AG04449 (cell line): ENCODE data around the gene CDHR2.

Source experiments
- CTCF ChIA-PET: fragments of 350-600 bp; formaldehyde crosslinking; extraction: SDS; loops from one replicate; lab custom pipeline; 2021; ENCODE audit warnings: antibody characterized with exemption; lab: Yijun Ruan, JAX
- POLR2A ChIA-PET: fragments of 400-600, 350-600 bp; formaldehyde crosslinking; extraction: SDS; loops from one replicate; lab custom pipeline; 2020; ENCODE audit warnings: antibody characterized with exemption, inconsistent platforms; lab: Yijun Ruan, JAX
- DNase-seq: peaks from one replicate; pipeline ENCODE4 v3.0.0-alpha.2; 2010; ENCODE audit warnings: low read depth, low spot score
- H3K4me3 ChIP-seq: 2 replicates; pipeline ENCODE4 v1.5.1; 2011; ENCODE audit warnings: low read depth, mild to moderate bottlenecking, control low read depth, low read length
- TF ChIP-seq, protein P1 (sequence below): IDR thresholded peaks from one replicate; pipeline ENCODE4 v1.5.1; 2011; ENCODE audit warnings: mild to moderate bottlenecking, moderate library complexity, low read length, control low read depth, inconsistent platforms; ENCODE audit not compliant: insufficient read depth; ENCODE audit errors: missing control alignments

CDHR2 gene

GRCh38 chr5:176533894-176534611, 15.1 kb upstream of the CDHR2 start:
- POLR2A ChIA-PET: no interaction called here
- CTCF ChIA-PET: interaction anchor here (1.1 to 1.6 kb wide), 5 partner anchors 9 to 86 kb away, joined by 3 to 7 read pairs (median 4); partner anchors contain the start of gene FAF2
- DNase-seq: no peak
- H3K4me3 ChIP-seq: no peak overlapping the region
- TF ChIP-seq, protein P1, sequence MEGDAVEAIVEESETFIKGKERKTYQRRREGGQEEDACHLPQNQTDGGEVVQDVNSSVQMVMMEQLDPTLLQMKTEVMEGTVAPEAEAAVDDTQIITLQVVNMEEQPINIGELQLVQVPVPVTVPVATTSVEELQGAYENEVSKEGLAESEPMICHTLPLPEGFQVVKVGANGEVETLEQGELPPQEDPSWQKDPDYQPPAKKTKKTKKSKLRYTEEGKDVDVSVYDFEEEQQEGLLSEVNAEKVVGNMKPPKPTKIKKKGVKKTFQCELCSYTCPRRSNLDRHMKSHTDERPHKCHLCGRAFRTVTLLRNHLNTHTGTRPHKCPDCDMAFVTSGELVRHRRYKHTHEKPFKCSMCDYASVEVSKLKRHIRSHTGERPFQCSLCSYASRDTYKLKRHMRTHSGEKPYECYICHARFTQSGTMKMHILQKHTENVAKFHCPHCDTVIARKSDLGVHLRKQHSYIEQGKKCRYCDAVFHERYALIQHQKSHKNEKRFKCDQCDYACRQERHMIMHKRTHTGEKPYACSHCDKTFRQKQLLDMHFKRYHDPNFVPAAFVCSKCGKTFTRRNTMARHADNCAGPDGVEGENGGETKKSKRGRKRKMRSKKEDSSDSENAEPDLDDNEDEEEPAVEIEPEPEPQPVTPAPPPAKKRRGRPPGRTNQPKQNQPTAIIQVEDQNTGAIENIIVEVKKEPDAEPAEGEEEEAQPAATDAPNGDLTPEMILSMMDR: no peak

GRCh38 chr5:176534640-176535039, 14.5 kb upstream of the CDHR2 start:
- ChIA-PET CTCF (interaction anchor here (1.5 kb wide), 2 partner anchors 39 to 41 kb away, joined by 3 to 4 read pairs; no protein-coding TSS in a partner anchor), POLR2A (no interaction called here)
- no peak overlapping the region; the same call in 1 of the 2 replicates for H3K4me3 ChIP-seq
- DNase-seq: no peak
- TF ChIP-seq, protein P1: no peak

- CTCF ChIA-PET: interaction anchor here (1.1 to 3.8 kb wide), 3 partner anchors 38 to 117 kb away, joined by 3 to 28 read pairs (median 4); partner anchors contain the start of gene FAF2
- TF ChIP-seq, protein P1: no peak
- H3K4me3 ChIP-seq: peak overlapping the region; percentile 87
- POLR2A ChIA-PET: no interaction called here
- DNase-seq: no peak
These were observed 14.0 kb upstream of the CDHR2 start for GRCh38 chr5:176535101-176535663.

GRCh38 chr5:176535664-176536131, 13.4 kb upstream of the CDHR2 start:
- TF ChIP-seq, protein P1: no peak
- H3K4me3 ChIP-seq: peak overlapping the region; percentile 87
- CTCF ChIA-PET: interaction anchor here (0.6 to 3.8 kb wide), 6 partner anchors 35 to 125 kb away, joined by 3 to 28 read pairs (median 4); partner anchors contain the start of gene FAF2
- POLR2A ChIA-PET: interaction anchor here (0.7 kb wide), 1 partner anchor 15 kb away, joined by 5 read pairs; no protein-coding TSS in a partner anchor
- DNase-seq: no peak

DNA sequence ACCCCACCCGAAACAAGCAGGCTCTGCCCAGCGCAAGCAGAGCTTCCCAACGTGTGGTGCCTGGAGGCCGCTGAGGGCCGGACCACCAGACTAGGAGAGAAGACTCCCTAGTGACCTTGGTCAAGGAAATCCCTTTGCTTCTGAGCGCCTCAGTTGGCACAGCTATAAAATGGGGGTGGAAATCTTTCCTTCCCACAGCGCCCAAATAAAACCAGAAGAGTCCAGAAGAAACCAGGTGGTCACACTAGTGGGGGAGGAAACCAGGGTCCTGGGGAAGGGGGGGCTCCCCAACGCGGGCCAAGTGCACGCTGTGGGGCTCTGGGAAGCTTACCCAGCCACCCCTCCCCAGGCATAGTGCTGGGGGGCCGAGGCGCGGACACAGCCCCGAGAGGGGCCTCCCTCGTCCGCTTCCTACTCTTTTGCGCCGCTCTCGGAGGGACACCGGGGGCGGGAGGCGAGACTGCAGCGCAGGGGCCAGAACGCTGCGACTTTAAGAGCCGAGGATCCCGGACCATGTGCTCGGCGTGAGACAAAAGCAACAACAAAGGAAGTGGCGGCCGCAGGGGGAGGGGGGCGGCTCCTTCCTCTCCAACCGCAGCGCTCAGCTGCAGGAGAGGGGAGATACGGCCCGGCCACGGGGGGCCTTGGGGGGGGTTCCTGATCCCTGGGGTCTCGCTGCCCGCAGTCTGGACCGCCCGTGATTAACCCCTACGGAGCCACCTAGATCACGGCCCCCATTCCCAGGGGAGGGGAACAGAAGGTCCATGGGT, 12.8 kb upstream of the CDHR2 start:
- no peak for DNase-seq
- H3K4me3 ChIP-seq: peak overlapping the region; percentile 87
- CTCF ChIA-PET: interaction anchor here (0.6 to 3.8 kb wide), 7 partner anchors 35 to 125 kb away, joined by 3 to 28 read pairs (median 3); partner anchors contain the start of gene FAF2
- TF ChIP-seq, protein P1: no peak
- POLR2A ChIA-PET: interaction anchor here (0.7 to 2.4 kb wide), 3 partner anchors 15 to 120 kb away, joined by 5 to 11 read pairs (median 6); partner anchors contain the start of genes CLTB and FAF2
